ENCODE data around the gene MOB3A.

Gene MOB3A

DNA sequence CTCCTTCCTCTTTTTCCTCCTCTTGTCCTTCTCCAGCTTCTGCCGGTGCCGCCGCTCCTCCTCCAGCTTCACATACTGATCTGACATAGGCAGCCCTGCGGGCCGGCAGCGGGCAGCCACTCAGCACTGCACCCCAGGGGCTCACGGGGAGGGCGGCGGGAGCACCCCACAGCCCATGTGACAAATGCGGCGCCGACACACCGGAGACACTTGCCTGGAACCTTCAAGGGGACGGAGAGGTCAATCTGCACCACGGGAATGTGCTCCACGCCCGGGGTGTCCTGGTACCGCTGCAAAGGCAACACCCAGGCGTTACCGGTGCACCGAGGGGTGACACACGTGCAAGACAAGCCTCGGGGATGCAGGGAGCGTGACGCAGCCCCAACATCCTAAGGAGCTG lies 19.2 kb upstream of the MOB3A start:
- Histone ChIP-seq H3K27me3 (ENCODE audit: insufficient read depth, low read length, poor library complexity, severe bottlenecking) (no peaks in the 10 kb centered on the region), H3K9me2 (replicated peaks; ENCODE audit: low read depth, low read length) (no peaks in the 10 kb centered on the region), H3K4me2 (ENCODE audit: low read depth, low read length, poor library complexity, severe bottlenecking) (no peak overlapping the region), H3K4me3 (ENCODE audit: low read length, poor library complexity, severe bottlenecking) (no peak overlapping the region), H4K20me1 (ENCODE audit: insufficient read depth, low read length, poor library complexity, severe bottlenecking) (no peaks in the 10 kb centered on the region), H3K36me3 (ENCODE audit: insufficient read depth, low read length) (peaks cover 90% of the 10 kb centered on the region; the same call in 1 of the 2 replicates), H3K9ac (ENCODE audit: low read depth, low read length, poor library complexity, severe bottlenecking) (no peak overlapping the region), H3K9me3 (ENCODE audit: insufficient read depth, low read depth, low read length) (no peaks in the 10 kb centered on the region), H2AFZ (ENCODE audit: low read length) (no peak overlapping the region), H3K4me1 (ENCODE audit: insufficient read depth, low read length, poor library complexity, severe bottlenecking) (no peaks in the 10 kb centered on the region), H3K79me2 (ENCODE audit: insufficient read depth, low read length) (no peaks in the 10 kb centered on the region), H3F3A (ENCODE audit: low read depth) (no peaks in the 10 kb centered on the region)
- TF ChIP-seq, protein P1, sequence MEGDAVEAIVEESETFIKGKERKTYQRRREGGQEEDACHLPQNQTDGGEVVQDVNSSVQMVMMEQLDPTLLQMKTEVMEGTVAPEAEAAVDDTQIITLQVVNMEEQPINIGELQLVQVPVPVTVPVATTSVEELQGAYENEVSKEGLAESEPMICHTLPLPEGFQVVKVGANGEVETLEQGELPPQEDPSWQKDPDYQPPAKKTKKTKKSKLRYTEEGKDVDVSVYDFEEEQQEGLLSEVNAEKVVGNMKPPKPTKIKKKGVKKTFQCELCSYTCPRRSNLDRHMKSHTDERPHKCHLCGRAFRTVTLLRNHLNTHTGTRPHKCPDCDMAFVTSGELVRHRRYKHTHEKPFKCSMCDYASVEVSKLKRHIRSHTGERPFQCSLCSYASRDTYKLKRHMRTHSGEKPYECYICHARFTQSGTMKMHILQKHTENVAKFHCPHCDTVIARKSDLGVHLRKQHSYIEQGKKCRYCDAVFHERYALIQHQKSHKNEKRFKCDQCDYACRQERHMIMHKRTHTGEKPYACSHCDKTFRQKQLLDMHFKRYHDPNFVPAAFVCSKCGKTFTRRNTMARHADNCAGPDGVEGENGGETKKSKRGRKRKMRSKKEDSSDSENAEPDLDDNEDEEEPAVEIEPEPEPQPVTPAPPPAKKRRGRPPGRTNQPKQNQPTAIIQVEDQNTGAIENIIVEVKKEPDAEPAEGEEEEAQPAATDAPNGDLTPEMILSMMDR (conservative IDR thresholded peaks at IDR 0.05; ENCODE audit: low read length), result no peak
- no peak for TF ChIP-seq EZH2phosphoT487 (IDR thresholded peaks at IDR 0.05; ENCODE audit: borderline replicate concordance)

DNA sequence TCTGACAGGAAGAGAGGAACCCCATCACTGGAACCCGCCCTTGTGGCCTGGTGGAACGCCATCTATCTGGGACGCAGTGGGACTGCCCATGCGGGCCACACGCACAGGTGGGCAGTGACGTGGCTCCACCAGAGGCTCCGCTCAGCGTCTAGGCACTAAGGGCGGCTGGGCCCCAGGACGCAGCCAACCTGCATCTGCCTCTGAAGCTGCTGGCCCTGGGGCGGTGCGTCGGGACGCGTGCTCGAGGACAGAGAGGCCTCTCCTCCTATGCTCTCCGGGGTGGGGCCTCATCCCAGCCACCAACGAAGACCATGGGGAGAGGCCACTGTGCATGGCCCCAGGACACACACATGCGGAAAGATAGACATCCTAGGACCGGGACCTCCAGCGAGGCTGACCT lies 18.7 kb upstream of the MOB3A start:
- Histone ChIP-seq H3K9ac (ENCODE audit: low read depth, low read length, poor library complexity, severe bottlenecking) (no peak overlapping the region), H3K4me3 (ENCODE audit: low read length, poor library complexity, severe bottlenecking) (no peak overlapping the region), H3F3A (ENCODE audit: low read depth) (no peaks in the 10 kb centered on the region), H3K9me2 (replicated peaks; ENCODE audit: low read depth, low read length) (no peaks in the 10 kb centered on the region), H3K4me2 (ENCODE audit: low read depth, low read length, poor library complexity, severe bottlenecking) (no peak overlapping the region), H3K4me1 (ENCODE audit: insufficient read depth, low read length, poor library complexity, severe bottlenecking) (no peaks in the 10 kb centered on the region), H4K20me1 (ENCODE audit: insufficient read depth, low read length, poor library complexity, severe bottlenecking) (no peaks in the 10 kb centered on the region), H3K79me2 (ENCODE audit: insufficient read depth, low read length) (no peaks in the 10 kb centered on the region), H3K9me3 (ENCODE audit: insufficient read depth, low read depth, low read length) (no peaks in the 10 kb centered on the region), H3K27me3 (ENCODE audit: insufficient read depth, low read length, poor library complexity, severe bottlenecking) (no peaks in the 10 kb centered on the region), H3K36me3 (ENCODE audit: insufficient read depth, low read length) (peaks cover 90% of the 10 kb centered on the region; the same call in 1 of the 2 replicates), H2AFZ (ENCODE audit: low read length) (no peak overlapping the region)
- TF ChIP-seq, protein P1 (conservative IDR thresholded peaks at IDR 0.05; ENCODE audit: low read length), result no peak
- TF ChIP-seq EZH2phosphoT487 (IDR thresholded peaks at IDR 0.05; ENCODE audit: borderline replicate concordance), result no peak

DNA sequence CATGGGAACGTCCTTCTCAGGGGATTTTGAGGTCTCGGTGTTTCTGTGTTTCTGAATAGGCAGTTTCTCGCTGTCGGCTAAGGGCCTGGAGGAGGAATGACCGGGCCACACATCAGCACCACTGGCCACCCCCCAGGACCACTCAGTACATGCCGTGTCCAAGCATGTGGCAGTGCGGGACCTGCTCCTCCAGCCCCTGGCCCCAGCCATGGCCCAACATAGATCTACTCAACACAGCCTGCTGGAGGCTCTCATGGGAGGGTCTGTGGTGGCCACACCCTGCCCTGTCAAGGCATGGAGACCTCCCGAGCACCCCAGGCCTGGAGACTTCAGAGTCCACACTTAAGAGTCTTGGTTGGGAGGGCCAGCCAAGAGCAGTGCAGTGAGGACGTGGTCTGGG lies 18.1 kb upstream of the MOB3A start:
- Histone ChIP-seq H3F3A (ENCODE audit: low read depth) (no peaks in the 10 kb centered on the region), H3K4me3 (ENCODE audit: low read length, poor library complexity, severe bottlenecking) (no peak overlapping the region), H3K36me3 (ENCODE audit: insufficient read depth, low read length) (peaks cover 93% of the 10 kb centered on the region; the same call in 1 of the 2 replicates), H3K4me1 (ENCODE audit: insufficient read depth, low read length, poor library complexity, severe bottlenecking) (no peaks in the 10 kb centered on the region), H3K9ac (ENCODE audit: low read depth, low read length, poor library complexity, severe bottlenecking) (no peak overlapping the region), H3K4me2 (ENCODE audit: low read depth, low read length, poor library complexity, severe bottlenecking) (no peak overlapping the region), H2AFZ (ENCODE audit: low read length) (no peak overlapping the region), H3K9me2 (replicated peaks; ENCODE audit: low read depth, low read length) (no peaks in the 10 kb centered on the region), H4K20me1 (ENCODE audit: insufficient read depth, low read length, poor library complexity, severe bottlenecking) (no peaks in the 10 kb centered on the region), H3K79me2 (ENCODE audit: insufficient read depth, low read length) (no peaks in the 10 kb centered on the region), H3K9me3 (ENCODE audit: insufficient read depth, low read depth, low read length) (no peaks in the 10 kb centered on the region), H3K27me3 (ENCODE audit: insufficient read depth, low read length, poor library complexity, severe bottlenecking) (no peaks in the 10 kb centered on the region)
- no peak for TF ChIP-seq EZH2phosphoT487 (IDR thresholded peaks at IDR 0.05; ENCODE audit: borderline replicate concordance)
- TF ChIP-seq, protein P1 (conservative IDR thresholded peaks at IDR 0.05; ENCODE audit: low read length), result no peak

All from Loucy (cell line).